Measurements from ENCODE around the gene FAF1. TPM values are rescaled to one million over a fixed set of nuclear protein-coding genes. Genes with fewer than 3 reads are reported as not detected.

The FAF1 gene
- total and polyA plus RNA-seq, 4 donors: 8.6 to 45.0 (median 18.2) TPM

GRCh38 chr1:50523548-50523947, 436.5 kb downstream of the FAF1 start (continued):
- TF ChIP-seq, protein P1, sequence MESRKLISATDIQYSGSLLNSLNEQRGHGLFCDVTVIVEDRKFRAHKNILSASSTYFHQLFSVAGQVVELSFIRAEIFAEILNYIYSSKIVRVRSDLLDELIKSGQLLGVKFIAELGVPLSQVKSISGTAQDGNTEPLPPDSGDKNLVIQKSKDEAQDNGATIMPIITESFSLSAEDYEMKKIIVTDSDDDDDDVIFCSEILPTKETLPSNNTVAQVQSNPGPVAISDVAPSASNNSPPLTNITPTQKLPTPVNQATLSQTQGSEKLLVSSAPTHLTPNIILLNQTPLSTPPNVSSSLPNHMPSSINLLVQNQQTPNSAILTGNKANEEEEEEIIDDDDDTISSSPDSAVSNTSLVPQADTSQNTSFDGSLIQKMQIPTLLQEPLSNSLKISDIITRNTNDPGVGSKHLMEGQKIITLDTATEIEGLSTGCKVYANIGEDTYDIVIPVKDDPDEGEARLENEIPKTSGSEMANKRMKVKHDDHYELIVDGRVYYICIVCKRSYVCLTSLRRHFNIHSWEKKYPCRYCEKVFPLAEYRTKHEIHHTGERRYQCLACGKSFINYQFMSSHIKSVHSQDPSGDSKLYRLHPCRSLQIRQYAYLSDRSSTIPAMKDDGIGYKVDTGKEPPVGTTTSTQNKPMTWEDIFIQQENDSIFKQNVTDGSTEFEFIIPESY (IDR thresholded peaks at IDR 0.05): no peak
- TF ChIP-seq JUND (IDR thresholded peaks at IDR 0.05) (no peak), NR2F2 (IDR thresholded peaks at IDR 0.05) (no peak), HNF4G (IDR thresholded peaks at IDR 0.05) (no peak), RXRA (IDR thresholded peaks at IDR 0.05) (no peak), TAF1 (conservative IDR thresholded peaks at IDR 0.05) (no peak)

DNA sequence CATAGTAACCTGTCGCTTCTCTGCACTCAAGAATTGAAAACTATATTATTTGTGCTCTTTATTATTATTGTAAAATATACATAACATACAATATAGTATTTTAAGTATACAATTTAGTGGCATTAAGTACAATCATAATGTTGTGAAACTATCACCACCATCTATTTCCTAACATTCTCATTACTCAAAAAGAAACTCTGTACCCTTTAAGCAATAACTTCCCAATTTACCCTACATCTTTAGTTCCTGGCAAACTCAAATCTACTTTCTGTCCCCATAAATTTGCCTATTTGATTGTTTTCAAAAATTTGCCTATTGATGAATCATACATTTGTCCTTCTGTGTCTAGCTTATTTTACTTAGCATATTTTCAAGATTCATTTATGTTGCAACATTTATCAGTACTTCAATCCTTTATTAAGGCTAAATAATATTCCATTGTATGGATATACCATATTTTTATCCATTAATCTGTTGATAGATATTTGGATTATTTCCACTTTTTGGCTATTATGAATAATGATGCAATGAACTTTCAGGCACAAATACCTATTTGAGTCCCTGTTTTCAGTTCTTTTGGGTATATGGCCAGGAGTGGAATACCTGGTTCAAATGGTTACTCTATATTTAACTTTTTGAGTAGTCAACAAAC, 437.2 kb downstream of the FAF1 start:
- no peak overlapping the region for H3K27ac ChIP-seq (ENCODE audit: low read depth in 1 of 2, low read length in 2 of 2)
- H3K9ac ChIP-seq (ENCODE audit: low read depth in 1 of 2, low read length in 2 of 2): no peak overlapping the region
- peaks cover 0 to 2% (median 0%) of the 10 kb centered on the region in 4 donors for H3K9me3 ChIP-seq (ENCODE audit: control insufficient read depth in 4 of 4, low read length in 3 of 4)
- WGBS: 100% methylated on average over 1 of the region's 1 CpG
- peaks cover 1 to 4% (median 3%) of the 10 kb centered on the region in 4 donors for H3K4me1 ChIP-seq (ENCODE audit: control insufficient read depth in 4 of 4, insufficient read depth in 4 of 4, low read length in 3 of 4)
- H3K4me3 ChIP-seq (ENCODE audit: low read depth in 1 of 3, low read length in 3 of 3): no peak overlapping the region
- H3K27me3 ChIP-seq (ENCODE audit: control insufficient read depth in 4 of 4, insufficient read depth in 4 of 4, low read length in 3 of 4): no peaks in the 10 kb centered on the region
- H3K36me3 ChIP-seq (ENCODE audit: control insufficient read depth in 4 of 4, insufficient read depth in 3 of 4, low read depth in 1 of 4, low read length in 3 of 4): peaks cover 0 to 6% (median 3%) of the 10 kb centered on the region in 4 donors
- no peak for DNase-seq (ENCODE audit: low spot score)
- TF ChIP-seq CTCF (IDR thresholded peaks at IDR 0.05; ENCODE audit: low read depth, low read length, missing input control): no peak
- TF ChIP-seq, protein P2, sequence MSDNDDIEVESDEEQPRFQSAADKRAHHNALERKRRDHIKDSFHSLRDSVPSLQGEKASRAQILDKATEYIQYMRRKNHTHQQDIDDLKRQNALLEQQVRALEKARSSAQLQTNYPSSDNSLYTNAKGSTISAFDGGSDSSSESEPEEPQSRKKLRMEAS (IDR thresholded peaks at IDR 0.05): no peak

- H3K4me1 ChIP-seq (ENCODE audit: control insufficient read depth in 4 of 4, insufficient read depth in 4 of 4, low read length in 3 of 4): no peaks in the 10 kb centered on the region
- no peak for DNase-seq (ENCODE audit: low spot score)
- no peak overlapping the region for H3K9ac ChIP-seq (ENCODE audit: low read depth in 1 of 2, low read length in 2 of 2)
- H3K9me3 ChIP-seq (ENCODE audit: control insufficient read depth in 4 of 4, low read length in 3 of 4): peaks cover 0 to 2% (median 0%) of the 10 kb centered on the region in 4 donors
- no peaks in the 10 kb centered on the region for H3K27me3 ChIP-seq (ENCODE audit: control insufficient read depth in 4 of 4, insufficient read depth in 4 of 4, low read length in 3 of 4)
- H3K27ac ChIP-seq (ENCODE audit: low read depth in 1 of 2, low read length in 2 of 2): no peak overlapping the region
- H3K4me3 ChIP-seq (ENCODE audit: low read depth in 1 of 3, low read length in 3 of 3): no peak overlapping the region
- 96% methylated on average over 4 of the region's 4 CpGs for WGBS
- TF ChIP-seq, protein P2 (IDR thresholded peaks at IDR 0.05): no peak
- TF ChIP-seq RXRA (IDR thresholded peaks at IDR 0.05) (no peak), NR2F2 (IDR thresholded peaks at IDR 0.05) (no peak), RAD21 (IDR thresholded peaks at IDR 0.05) (no peak), TAF1 (conservative IDR thresholded peaks at IDR 0.05) (no peak), YY1 (IDR thresholded peaks at IDR 0.05) (no peak), EGR1 (IDR thresholded peaks at IDR 0.05; ENCODE audit: low read depth in 2 of 2) (no peak), HNF4A (conservative IDR thresholded peaks at IDR 0.05) (no peak), FOXA2 (IDR thresholded peaks at IDR 0.05) (no peak)
- TF ChIP-seq, protein P1 (IDR thresholded peaks at IDR 0.05): no peak
- H3K36me3 ChIP-seq (ENCODE audit: control insufficient read depth in 4 of 4, insufficient read depth in 3 of 4, low read depth in 1 of 4, low read length in 3 of 4): peaks cover 0 to 6% (median 3%) of the 10 kb centered on the region in 4 donors
These were observed 438.4 kb downstream of the FAF1 start for GRCh38 chr1:50521703-50522102.

Measured in liver (tissue), 9 donors.